ENCODE data around the gene EMID1. TPM values are rescaled to one million over a fixed set of nuclear protein-coding genes. Genes with fewer than 3 reads are reported as not detected.

Gene EMID1
- total RNA-seq, 2 experiments from 2014 or later, result not detected

DNA sequence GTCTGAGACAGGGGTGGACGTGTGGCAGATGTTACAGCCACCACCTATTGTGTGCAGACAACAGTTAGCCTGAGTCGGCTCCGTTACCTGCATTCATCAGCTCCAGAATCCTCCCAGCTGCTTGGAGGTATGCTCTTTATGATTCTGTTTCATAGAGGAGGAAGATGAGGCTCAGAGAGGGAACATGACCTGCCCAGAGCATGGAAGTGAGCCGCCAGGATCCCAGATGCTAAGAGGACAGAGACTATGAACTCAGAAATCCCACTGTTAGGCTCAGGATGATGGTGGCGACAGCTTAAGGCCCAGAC lies 1.5 kb downstream of the EMID1 start:
- H3K27me3 Mint-ChIP-seq, result peaks cover 28% of the 10 kb centered on the region
- no peak for DNase-seq
- H3K36me3 Mint-ChIP-seq, result no peaks in the 10 kb centered on the region
- no peak overlapping the region for H3K27ac Mint-ChIP-seq
- CTCF ChIA-PET, result no interaction called here
- intact Hi-C loops (cut with micrococcal nuclease), result no loop called here
- H3K9me3 Mint-ChIP-seq, result no peaks in the 10 kb centered on the region
- H3K4me3 Mint-ChIP-seq, result no peak overlapping the region
- peaks cover 10% of the 10 kb centered on the region for H3K4me1 Mint-ChIP-seq (ENCODE audit: low read depth)
- POLR2A ChIA-PET, result no interaction called here

DNA sequence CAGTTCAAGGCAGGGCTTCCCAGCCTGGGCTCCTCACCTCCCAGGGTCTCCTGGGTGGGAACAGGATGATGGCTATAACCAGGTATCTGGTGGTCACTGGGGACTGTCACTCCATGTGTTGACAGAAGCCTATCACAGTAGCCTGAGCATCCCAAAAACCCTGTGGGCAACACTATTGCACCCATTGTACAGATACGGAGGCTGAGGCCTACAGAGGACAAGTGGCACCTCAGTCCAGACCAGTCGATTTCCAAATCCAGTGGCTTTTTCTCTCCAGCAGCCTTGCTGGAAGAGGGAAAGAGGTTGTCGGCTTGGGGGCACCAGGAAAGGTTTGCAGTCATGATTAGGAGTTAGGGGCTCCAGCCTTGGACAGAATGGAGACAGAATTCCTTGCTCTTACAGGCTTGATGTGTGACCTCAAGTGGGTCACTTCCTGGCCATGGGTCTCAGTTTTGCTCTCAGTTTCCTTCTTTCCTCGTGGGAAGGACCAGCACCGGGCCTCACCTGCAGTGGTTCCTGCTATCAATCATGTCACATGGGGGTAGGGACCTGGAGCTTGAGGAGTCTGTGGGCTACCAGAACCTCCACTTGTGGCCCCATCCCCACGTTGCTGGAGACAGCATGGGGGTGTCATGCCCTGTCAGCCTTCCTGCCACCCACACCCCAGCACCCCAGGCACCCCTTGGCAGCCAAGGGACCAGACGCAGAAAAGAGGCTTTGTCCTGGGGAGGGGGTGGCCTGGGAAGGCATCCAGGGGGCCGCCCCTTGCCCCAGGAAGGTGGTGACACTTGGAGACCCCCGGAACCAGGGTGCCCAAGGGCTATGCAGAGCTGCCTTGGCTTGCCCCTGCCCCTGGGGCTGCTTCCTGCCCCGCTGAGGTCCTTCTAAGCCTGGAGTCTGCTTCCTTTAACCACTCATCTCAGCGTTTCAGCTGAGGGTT lies 2.1 kb downstream of the EMID1 start:
- ChIA-PET POLR2A (no interaction called here), CTCF (no interaction called here)
- intact Hi-C loops (cut with micrococcal nuclease), result no loop called here
- peaks cover 4% of the 10 kb centered on the region for H3K4me1 Mint-ChIP-seq (ENCODE audit: low read depth)
- no peak overlapping the region for H3K27ac Mint-ChIP-seq
- no peak overlapping the region for H3K4me3 Mint-ChIP-seq
- DNase-seq, result no peak
- H3K9me3 Mint-ChIP-seq, result no peaks in the 10 kb centered on the region
- peaks cover 25% of the 10 kb centered on the region for H3K27me3 Mint-ChIP-seq
- no peaks in the 10 kb centered on the region for H3K36me3 Mint-ChIP-seq

GRCh38 chr22:29208502-29208862 lies 2.8 kb downstream of the EMID1 start:
- POLR2A ChIA-PET, result no interaction called here
- no peaks in the 10 kb centered on the region for H3K9me3 Mint-ChIP-seq
- peaks cover 3% of the 10 kb centered on the region for H3K4me1 Mint-ChIP-seq (ENCODE audit: low read depth)
- DNase-seq, result no peak
- intact Hi-C loops (cut with micrococcal nuclease), result no loop called here
- no peaks in the 10 kb centered on the region for H3K36me3 Mint-ChIP-seq
- H3K4me3 Mint-ChIP-seq, result no peak overlapping the region
- no peak overlapping the region for H3K27ac Mint-ChIP-seq
- CTCF ChIA-PET, result no interaction called here
- peaks cover 25% of the 10 kb centered on the region for H3K27me3 Mint-ChIP-seq

- Mint-ChIP-seq H3K4me3 (no peak overlapping the region), H3K36me3 (no peaks in the 10 kb centered on the region), H3K9me3 (no peaks in the 10 kb centered on the region), H3K27ac (no peak overlapping the region), H3K27me3 (peaks cover 24% of the 10 kb centered on the region), H3K4me1 (ENCODE audit: low read depth) (peaks cover 2% of the 10 kb centered on the region)
- POLR2A ChIA-PET, result interaction anchor here (0.6 kb wide), 1 partner anchor 260 kb away, joined by 3 read pairs; no protein-coding TSS in a partner anchor
- intact Hi-C loops (cut with micrococcal nuclease), result no loop called here
- CTCF ChIA-PET, result no interaction called here
- no peak for DNase-seq
These were observed 3.4 kb downstream of the EMID1 start for GRCh38 chr22:29208879-29209623.

DNA sequence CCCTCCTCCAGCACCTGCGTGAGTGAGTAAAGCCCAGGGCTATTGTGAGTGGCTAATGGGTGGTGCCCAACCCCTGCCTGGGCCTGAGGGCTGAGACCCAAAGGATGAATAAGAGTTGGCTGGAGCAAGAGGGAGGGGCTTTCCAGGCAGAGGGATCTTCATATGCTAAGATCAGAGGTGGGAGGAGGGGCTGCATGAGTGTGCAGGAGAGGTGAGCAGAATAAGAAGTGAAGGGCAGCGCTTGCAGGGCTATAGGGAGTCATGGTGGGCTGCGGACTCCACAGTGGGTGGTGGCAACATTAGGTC lies 3.9 kb downstream of the EMID1 start:
- CTCF ChIA-PET, result no interaction called here
- intact Hi-C loops (cut with micrococcal nuclease), result no loop called here

DNA sequence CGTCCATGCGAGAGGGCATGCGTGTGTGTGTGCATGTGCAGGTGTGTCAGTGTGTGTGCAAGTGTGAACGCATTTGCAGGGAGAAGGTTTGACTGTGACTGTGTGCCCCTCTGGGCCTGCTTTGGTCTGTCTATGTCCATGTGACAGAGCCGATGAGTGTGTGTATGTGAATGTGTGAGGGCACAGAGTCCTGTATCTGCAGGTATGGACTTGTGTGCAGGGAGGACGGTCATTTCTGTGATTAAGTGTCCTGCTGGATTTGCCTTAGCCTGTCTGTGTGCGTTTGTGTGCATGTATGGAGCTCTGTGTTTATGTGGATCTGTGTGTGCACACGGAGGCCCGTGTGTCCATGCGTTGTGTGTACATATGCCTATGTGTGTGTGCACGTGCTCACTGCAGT lies 5.4 kb downstream of the EMID1 start:
- no peak for DNase-seq
- ChIA-PET CTCF (no interaction called here), POLR2A (no interaction called here)
- no peaks in the 10 kb centered on the region for H3K9me3 Mint-ChIP-seq
- no peaks in the 10 kb centered on the region for H3K36me3 Mint-ChIP-seq
- intact Hi-C loops (cut with micrococcal nuclease), result no loop called here
- H3K27ac Mint-ChIP-seq, result no peak overlapping the region
- peaks cover 12% of the 10 kb centered on the region for H3K27me3 Mint-ChIP-seq
- no peak overlapping the region for H3K4me3 Mint-ChIP-seq
- peaks cover 2% of the 10 kb centered on the region for H3K4me1 Mint-ChIP-seq (ENCODE audit: low read depth)

More for the DNA sequence above, 3.9 kb downstream of the EMID1 start:
- Mint-ChIP-seq H3K4me1 (ENCODE audit: low read depth) (peaks cover 2% of the 10 kb centered on the region), H3K9me3 (no peaks in the 10 kb centered on the region), H3K27ac (no peak overlapping the region), H3K4me3 (no peak overlapping the region), H3K36me3 (no peaks in the 10 kb centered on the region), H3K27me3 (peaks cover 20% of the 10 kb centered on the region)
- POLR2A ChIA-PET, result interaction anchor here (0.6 kb wide), 1 partner anchor 261 kb away, joined by 3 read pairs; no protein-coding TSS in a partner anchor
- DNase-seq, result no peak

DNA sequence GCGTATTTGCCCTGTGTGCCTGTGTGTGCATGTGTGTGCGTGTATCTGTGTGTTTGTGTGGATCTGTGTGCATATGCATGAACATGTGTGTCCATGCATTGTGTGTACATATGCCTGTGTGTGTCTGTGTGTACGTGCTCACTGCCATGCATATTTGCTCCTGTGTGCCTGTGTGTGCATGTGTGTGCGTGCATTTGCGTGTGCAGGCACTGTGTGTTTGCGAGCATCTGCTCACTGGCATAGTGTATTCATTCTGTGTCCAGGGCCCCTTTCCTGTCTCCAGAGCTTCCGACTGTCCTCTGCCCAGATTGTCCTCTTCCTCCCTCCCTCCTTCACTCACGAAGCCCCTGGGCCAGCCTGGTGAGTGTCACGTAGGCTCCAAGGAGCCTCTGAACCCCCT lies 5.8 kb downstream of the EMID1 start:
- Mint-ChIP-seq H3K4me3 (no peak overlapping the region), H3K27me3 (peaks cover 8% of the 10 kb centered on the region), H3K4me1 (ENCODE audit: low read depth) (no peaks in the 10 kb centered on the region), H3K27ac (no peak overlapping the region), H3K36me3 (no peaks in the 10 kb centered on the region), H3K9me3 (no peaks in the 10 kb centered on the region)
- ChIA-PET CTCF (no interaction called here), POLR2A (no interaction called here)
- intact Hi-C loops (cut with micrococcal nuclease), result no loop called here
- no peak for DNase-seq

- intact Hi-C loops (cut with micrococcal nuclease), result no loop called here
- Mint-ChIP-seq H3K4me3 (no peak overlapping the region), H3K4me1 (ENCODE audit: low read depth) (no peaks in the 10 kb centered on the region), H3K9me3 (no peaks in the 10 kb centered on the region), H3K36me3 (no peaks in the 10 kb centered on the region), H3K27ac (no peak overlapping the region), H3K27me3 (peaks cover 1% of the 10 kb centered on the region)
- CTCF ChIA-PET, result interaction anchor here (0.7 kb wide), 1 partner anchor 155 kb away, joined by 3 read pairs; no protein-coding TSS in a partner anchor
- POLR2A ChIA-PET, result no interaction called here
- no peak for DNase-seq
These were observed 7.0 kb downstream of the EMID1 start for GRCh38 chr22:29212743-29213142.

DNA sequence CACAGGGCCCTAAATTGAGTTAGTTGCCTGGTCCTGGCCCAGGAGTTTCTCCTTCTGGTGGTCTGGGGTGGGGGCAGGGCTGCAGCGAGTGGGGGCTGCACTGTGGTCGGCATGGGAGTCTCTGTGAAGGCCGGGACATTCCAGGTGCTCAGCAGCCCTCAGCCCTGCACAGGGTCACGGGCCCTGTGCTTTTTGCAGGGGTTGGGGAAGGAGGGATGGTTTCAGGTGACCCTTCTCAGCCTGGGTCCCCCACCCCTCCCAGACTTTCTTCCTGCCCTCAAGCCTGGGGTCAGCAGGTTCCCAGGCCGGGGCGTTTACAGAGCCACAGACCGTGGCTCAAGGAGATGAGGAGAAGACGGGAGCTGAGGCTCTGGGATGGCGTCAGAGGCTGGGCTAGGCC lies 7.8 kb downstream of the EMID1 start:
- intact Hi-C loops (cut with micrococcal nuclease), result no loop called here
- CTCF ChIA-PET, result no interaction called here
- Mint-ChIP-seq H3K36me3 (no peaks in the 10 kb centered on the region), H3K27me3 (no peaks in the 10 kb centered on the region), H3K4me1 (ENCODE audit: low read depth) (no peaks in the 10 kb centered on the region), H3K9me3 (no peaks in the 10 kb centered on the region), H3K27ac (no peak overlapping the region), H3K4me3 (no peak overlapping the region)
- POLR2A ChIA-PET, result no interaction called here
- no peak for DNase-seq

- no peak overlapping the region for H3K27ac Mint-ChIP-seq
- POLR2A ChIA-PET, result no interaction called here
- no peaks in the 10 kb centered on the region for H3K36me3 Mint-ChIP-seq
- H3K27me3 Mint-ChIP-seq, result no peaks in the 10 kb centered on the region
- CTCF ChIA-PET, result no interaction called here
- intact Hi-C loops (cut with micrococcal nuclease), result no loop called here
- no peaks in the 10 kb centered on the region for H3K4me1 Mint-ChIP-seq (ENCODE audit: low read depth)
- no peaks in the 10 kb centered on the region for H3K9me3 Mint-ChIP-seq
- H3K4me3 Mint-ChIP-seq, result no peak overlapping the region
- no peak for DNase-seq
These were observed 8.5 kb downstream of the EMID1 start for GRCh38 chr22:29214232-29214631.

DNA sequence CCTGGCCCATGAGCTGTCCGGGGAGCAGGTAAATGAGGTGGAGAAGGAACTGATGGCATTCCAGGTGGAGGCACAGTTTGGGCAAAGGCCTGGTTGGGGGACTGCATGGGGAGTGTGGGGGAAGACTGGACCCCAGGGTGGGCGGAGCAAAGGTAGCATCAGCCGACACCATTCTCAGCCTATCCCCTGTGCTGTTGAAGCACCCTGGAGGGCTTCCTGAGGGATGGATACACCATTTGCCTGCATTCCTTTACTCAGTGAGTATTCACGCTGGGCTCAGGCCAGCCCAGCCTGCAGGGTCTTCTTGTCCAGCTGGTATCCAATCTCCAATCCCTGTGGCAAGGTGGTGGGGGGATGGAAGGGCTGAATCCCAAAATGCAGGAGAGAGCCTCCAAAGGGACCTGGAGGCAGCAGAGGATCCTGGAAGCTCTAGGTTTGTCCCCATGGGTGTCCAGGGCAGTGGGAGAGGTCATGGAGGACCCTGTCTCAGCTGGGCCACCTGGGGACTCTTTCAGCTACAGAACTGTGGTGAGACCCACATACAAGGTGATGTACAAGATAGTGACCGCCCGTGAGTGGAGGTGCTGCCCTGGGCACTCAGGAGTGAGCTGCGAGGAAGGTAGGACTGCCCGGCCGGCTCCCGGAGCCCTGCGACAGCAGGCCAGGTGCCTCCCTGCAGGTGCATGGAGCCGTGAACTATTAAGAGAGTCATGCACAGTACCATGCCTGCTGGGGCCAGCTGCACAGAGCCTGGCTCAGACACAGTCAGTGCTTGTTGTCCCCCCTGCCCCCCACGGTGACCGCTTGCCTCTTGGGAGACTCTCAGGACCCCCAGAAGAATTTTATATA lies 9.5 kb downstream of the EMID1 start:
- Mint-ChIP-seq H3K9me3 (no peaks in the 10 kb centered on the region), H3K4me1 (ENCODE audit: low read depth) (no peaks in the 10 kb centered on the region), H3K4me3 (no peak overlapping the region), H3K36me3 (no peaks in the 10 kb centered on the region), H3K27me3 (no peaks in the 10 kb centered on the region), H3K27ac (no peak overlapping the region)
- ChIA-PET POLR2A (no interaction called here), CTCF (interaction anchor here (1.1 to 1.2 kb wide), 2 partner anchors 13 to 30 kb away, joined by 3 to 4 read pairs; no protein-coding TSS in a partner anchor)
- intact Hi-C loops (cut with micrococcal nuclease), result no loop called here
- DNase-seq, result no peak
